ENCODE measurements around the gene LYST.
"Not testable (repeated sequence)": the region's sequence is repeated elsewhere in the genome, so short reads cannot be mapped to it uniquely, and the experiment has no call there.

Gene LYST, protein sequence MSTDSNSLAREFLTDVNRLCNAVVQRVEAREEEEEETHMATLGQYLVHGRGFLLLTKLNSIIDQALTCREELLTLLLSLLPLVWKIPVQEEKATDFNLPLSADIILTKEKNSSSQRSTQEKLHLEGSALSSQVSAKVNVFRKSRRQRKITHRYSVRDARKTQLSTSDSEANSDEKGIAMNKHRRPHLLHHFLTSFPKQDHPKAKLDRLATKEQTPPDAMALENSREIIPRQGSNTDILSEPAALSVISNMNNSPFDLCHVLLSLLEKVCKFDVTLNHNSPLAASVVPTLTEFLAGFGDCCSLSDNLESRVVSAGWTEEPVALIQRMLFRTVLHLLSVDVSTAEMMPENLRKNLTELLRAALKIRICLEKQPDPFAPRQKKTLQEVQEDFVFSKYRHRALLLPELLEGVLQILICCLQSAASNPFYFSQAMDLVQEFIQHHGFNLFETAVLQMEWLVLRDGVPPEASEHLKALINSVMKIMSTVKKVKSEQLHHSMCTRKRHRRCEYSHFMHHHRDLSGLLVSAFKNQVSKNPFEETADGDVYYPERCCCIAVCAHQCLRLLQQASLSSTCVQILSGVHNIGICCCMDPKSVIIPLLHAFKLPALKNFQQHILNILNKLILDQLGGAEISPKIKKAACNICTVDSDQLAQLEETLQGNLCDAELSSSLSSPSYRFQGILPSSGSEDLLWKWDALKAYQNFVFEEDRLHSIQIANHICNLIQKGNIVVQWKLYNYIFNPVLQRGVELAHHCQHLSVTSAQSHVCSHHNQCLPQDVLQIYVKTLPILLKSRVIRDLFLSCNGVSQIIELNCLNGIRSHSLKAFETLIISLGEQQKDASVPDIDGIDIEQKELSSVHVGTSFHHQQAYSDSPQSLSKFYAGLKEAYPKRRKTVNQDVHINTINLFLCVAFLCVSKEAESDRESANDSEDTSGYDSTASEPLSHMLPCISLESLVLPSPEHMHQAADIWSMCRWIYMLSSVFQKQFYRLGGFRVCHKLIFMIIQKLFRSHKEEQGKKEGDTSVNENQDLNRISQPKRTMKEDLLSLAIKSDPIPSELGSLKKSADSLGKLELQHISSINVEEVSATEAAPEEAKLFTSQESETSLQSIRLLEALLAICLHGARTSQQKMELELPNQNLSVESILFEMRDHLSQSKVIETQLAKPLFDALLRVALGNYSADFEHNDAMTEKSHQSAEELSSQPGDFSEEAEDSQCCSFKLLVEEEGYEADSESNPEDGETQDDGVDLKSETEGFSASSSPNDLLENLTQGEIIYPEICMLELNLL (N-terminal part only)

DNA sequence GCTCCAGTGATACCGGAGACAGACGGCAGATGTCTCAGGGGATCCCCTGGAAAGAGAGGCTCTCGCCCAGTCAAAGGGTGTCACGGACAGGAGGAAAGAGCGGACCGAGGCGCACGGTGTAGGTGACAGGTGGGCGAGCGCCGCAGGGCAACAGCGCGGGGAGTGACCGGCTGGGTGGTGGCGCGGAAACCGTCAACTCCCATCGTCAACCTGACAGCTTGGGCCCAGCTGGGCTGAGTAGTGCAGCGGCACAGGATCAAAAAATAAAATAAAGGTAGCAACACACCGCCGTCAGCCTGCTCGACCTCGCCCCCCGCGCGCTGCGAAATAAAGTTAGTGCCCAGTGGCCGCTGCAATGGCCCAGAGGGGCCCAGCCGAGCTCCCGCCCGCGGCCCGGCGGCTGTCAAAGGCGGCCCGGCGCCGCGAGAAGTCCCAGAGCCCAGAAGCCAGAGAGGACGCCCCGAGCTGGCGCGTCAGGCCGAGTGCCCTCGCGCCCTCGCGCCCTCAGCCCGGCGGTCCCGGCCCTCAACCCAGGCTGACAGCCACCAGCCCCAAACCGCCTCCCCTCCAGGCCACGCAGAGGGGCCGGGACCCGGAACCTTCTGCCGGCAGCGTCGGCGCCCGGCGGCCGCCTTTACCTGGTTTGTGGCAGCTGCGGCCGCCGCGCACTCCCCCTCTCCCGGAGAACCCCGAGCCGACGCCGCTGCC, at the start of gene LYST:
Gene LYST, minus strand, starts transcription at position 702 of the 708 bp plus-strand sequence. CDS start 36,489 bp downstream, outside the sequence.
- TF ChIP-seq, protein P1, sequence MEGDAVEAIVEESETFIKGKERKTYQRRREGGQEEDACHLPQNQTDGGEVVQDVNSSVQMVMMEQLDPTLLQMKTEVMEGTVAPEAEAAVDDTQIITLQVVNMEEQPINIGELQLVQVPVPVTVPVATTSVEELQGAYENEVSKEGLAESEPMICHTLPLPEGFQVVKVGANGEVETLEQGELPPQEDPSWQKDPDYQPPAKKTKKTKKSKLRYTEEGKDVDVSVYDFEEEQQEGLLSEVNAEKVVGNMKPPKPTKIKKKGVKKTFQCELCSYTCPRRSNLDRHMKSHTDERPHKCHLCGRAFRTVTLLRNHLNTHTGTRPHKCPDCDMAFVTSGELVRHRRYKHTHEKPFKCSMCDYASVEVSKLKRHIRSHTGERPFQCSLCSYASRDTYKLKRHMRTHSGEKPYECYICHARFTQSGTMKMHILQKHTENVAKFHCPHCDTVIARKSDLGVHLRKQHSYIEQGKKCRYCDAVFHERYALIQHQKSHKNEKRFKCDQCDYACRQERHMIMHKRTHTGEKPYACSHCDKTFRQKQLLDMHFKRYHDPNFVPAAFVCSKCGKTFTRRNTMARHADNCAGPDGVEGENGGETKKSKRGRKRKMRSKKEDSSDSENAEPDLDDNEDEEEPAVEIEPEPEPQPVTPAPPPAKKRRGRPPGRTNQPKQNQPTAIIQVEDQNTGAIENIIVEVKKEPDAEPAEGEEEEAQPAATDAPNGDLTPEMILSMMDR (conservative IDR thresholded peaks at IDR 0.05; ENCODE audit: control insufficient read depth, insufficient read depth, low read depth, low read length) = peak; percentile 44
- H3K4me3 ChIP-seq (ENCODE audit: control insufficient read depth, low read depth, low read length) = peak within 1 kb of the TSS; percentile 89
- DNase-seq (ENCODE audit: low read depth) = peak; percentile 52

DNA sequence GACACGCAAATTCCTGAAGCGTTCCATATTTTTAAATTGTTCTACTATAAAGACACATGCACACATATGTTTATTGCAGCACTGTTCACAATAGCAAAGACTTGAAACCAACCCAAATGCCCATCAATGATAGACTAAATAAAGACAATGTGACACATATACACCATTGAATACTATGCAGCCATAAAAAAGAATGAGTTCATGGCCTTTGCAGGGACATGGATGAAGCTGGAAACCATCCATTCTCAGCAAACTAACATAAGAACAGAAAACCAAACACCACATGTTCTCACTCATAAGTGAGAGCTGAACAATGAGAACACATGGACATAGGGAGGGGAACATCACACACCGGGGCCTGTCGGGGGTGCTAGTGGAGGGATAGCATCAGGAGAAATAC, 48.8 kb upstream of the LYST start:
- H3K4me3 ChIP-seq (ENCODE audit: control insufficient read depth, low read depth, low read length); DNase-seq (ENCODE audit: low read depth): not testable (repeated sequence)

DNA sequence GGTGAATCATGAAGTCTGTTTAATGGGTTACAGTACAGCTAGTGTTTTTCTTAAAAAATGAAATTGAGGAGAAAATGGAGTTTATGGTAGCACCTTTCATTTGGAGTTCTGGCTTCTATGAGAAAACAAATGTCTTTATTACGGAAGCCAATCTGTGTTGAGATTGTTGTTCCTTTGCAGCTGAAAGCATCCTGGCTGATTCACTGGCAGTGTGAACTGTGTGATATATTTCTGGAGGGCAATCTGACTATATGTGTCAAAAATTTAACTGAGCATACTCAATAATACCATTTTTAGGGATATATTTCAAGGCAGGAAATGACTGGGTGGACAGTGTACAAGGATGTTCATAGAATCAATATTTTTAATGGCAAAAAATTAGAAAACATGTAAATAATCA, 46.6 kb upstream of the LYST start:
- TF ChIP-seq, protein P1 (conservative IDR thresholded peaks at IDR 0.05; ENCODE audit: control insufficient read depth, insufficient read depth, low read depth, low read length) = no peak
- H3K4me3 ChIP-seq (ENCODE audit: control insufficient read depth, low read depth, low read length) = no peak overlapping the region
- DNase-seq (ENCODE audit: low read depth) = peak; percentile 71

DNA sequence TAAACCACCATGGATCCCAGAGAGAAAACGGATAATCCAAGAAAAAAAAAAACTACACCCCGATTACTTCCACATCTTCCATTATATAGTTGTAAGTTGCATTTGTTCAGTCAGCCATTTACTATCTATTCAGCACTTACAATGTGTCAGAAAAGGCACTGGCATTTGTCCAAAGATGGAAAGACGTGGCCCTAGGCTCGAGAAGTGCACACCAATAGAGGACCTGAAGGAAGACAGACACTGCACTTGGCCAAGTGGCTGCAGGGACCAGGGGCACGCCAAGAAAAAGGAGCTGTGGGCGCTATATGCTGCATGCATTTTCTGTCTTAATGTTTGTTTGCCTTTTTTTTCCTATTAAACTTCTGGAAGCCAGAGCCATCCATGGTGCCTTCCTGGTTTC, 45.2 kb upstream of the LYST start:
- no peak for DNase-seq (ENCODE audit: low read depth)
- no peak overlapping the region for H3K4me3 ChIP-seq (ENCODE audit: control insufficient read depth, low read depth, low read length)
- TF ChIP-seq, protein P1 (conservative IDR thresholded peaks at IDR 0.05; ENCODE audit: control insufficient read depth, insufficient read depth, low read depth, low read length) = no peak

DNA sequence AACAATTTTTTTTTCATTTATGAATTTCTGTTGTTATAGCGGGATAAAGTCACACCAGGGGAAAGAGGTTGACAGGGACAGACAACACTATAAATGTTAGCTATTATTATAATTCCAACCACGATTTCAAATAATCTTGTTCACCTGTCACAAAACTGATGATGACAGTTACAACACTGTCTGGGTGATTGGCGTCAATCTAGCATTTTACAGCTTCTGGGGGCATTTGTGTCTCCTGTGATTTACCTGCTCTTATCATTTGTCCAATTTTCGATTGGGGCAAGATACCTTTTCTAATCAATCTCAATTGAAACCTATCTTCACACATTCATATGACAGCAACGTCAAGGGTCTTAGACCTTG, 44.6 kb upstream of the LYST start:
- H3K4me3 ChIP-seq (ENCODE audit: control insufficient read depth, low read depth, low read length) = no peak overlapping the region
- TF ChIP-seq, protein P1 (conservative IDR thresholded peaks at IDR 0.05; ENCODE audit: control insufficient read depth, insufficient read depth, low read depth, low read length) = no peak
- DNase-seq (ENCODE audit: low read depth) = no peak

DNA sequence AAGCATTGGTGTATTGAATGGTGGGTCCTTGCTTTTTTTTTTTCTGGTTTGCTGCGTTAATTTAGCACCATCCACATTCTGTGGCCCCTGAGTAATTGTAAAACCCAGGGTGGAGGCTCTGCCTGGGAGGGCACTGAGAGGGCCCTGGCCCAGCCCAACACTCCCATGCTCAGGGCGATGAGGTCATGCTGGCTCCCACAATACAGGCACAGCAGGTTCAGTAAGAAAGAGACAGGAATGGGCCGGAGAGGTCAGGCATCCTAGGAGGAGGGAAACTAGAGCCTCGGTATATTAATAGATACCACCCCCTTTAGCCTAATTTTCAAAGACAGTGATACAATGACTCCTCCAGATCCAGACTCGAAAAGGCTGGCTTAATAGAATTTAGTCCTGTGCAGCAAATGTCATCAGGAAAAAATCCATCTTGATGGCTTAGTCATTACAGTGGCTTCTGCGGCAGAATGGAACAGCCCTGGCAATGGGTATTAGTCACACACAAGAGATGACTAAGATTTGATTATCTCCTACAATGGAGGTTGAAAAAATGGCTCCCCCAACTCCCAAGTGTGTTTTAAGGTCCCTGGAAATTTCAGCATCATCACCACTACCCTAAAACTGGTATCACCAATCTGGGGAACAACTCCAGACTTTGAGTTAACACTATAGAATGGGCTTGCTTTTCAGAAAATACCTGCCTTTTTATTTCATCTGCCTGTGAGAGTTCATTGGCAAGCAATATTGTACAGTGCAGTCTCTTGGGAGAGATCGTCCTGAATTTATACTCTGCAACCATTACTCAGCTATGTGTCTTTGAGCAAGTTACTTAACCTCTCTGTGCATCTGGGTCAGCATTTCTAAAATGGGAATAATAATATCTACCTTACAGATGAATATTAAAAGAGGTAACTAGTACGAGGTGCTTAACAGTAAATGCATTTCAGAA, 43.9 kb upstream of the LYST start:
- DNase-seq (ENCODE audit: low read depth) = peak; percentile 99
- H3K4me3 ChIP-seq (ENCODE audit: control insufficient read depth, low read depth, low read length) = no peak overlapping the region
- TF ChIP-seq, protein P1 (conservative IDR thresholded peaks at IDR 0.05; ENCODE audit: control insufficient read depth, insufficient read depth, low read depth, low read length) = no peak

Measured in fibroblast of mammary gland (primary cell).